Neural progenitor cell (in vitro differentiated cells): Measurements from ENCODE around the gene TRAF3. TPM values are rescaled to one million over a fixed set of nuclear protein-coding genes. Genes with fewer than 3 reads are reported as not detected.

ENCODE experiments used
- DNase-seq: peaks from one replicate; pipeline ENCODE4 v3.0.0-alpha.2; 2016; ENCODE audit warnings: low spot score
- H2AFZ ChIP-seq: fragments of 200-600 bp; sonication (generic); replicated peaks from 2 replicates; pipeline ENCODE4 v1.6.1; 2016; ENCODE audit warnings: antibody characterized with exemption
- H3F3A ChIP-seq: fragments of 200-600 bp; sonication (generic); 2 replicates; pipeline ENCODE4 v1.6.1; 2016; ENCODE audit warnings: antibody characterized with exemption, low read depth
- H3K27ac ChIP-seq: fragments of 200-600 bp; sonication (generic); 2 replicates; pipeline ENCODE4 v1.5.1; 2016; ENCODE audit warnings: mild to moderate bottlenecking
- H3K27me3 ChIP-seq: fragments of 200-600 bp; sonication (generic); 2 replicates; pipeline ENCODE4 v1.6.1; 2016; ENCODE audit warnings: mild to moderate bottlenecking, moderate library complexity
- H3K36me3 ChIP-seq: fragments of 200-600 bp; sonication (generic); 2 replicates; pipeline ENCODE4 v1.5.1; 2016
- H3K4me1 ChIP-seq: fragments of 200-600 bp; sonication (generic); 2 replicates; pipeline ENCODE4 v1.6.1; 2016; ENCODE audit warnings: mixed run types
- H3K4me2 ChIP-seq: fragments of 200-600 bp; sonication (generic); 2 replicates; pipeline ENCODE4 v1.6.1; 2016
- H3K4me3 ChIP-seq: fragments of 200-600 bp; sonication (generic); 2 replicates; pipeline ENCODE4 v1.5.1; 2016
- H3K79me2 ChIP-seq: fragments of 200-600 bp; sonication (generic); 2 replicates; pipeline ENCODE4 v1.6.1; 2016; ENCODE audit warnings: low read depth
- H3K9ac ChIP-seq: fragments of 200-600 bp; sonication (generic); 2 replicates; pipeline ENCODE4 v1.6.1; 2016
- H3K9me3 ChIP-seq: fragments of 200-600 bp; sonication (generic); 2 replicates; pipeline ENCODE4 v1.5.1; 2016; ENCODE audit warnings: low read depth
- H4K20me1 ChIP-seq: fragments of 200-600 bp; sonication (generic); 2 replicates; pipeline ENCODE4 v1.6.1; 2016; ENCODE audit warnings: low read depth
- H3K27ac Mint-ChIP-seq: 3 replicates; pipeline ENCODE4 v1.8.0; 2021; ENCODE audit warnings: mixed read lengths
- H3K27me3 Mint-ChIP-seq: 2 replicates; pipeline ENCODE4 v1.8.0; 2022; ENCODE audit warnings: low read depth, mild to moderate bottlenecking, inconsistent platforms, moderate library complexity, mixed read lengths; ENCODE audit not compliant: insufficient read depth
- H3K36me3 Mint-ChIP-seq: 3 replicates; pipeline ENCODE4 v1.8.0; 2021; ENCODE audit warnings: mixed read lengths
- H3K4me1 Mint-ChIP-seq: 3 replicates; pipeline ENCODE4 v1.8.0; 2021; ENCODE audit warnings: mixed read lengths
- H3K4me3 Mint-ChIP-seq: 3 replicates; pipeline ENCODE4 v1.8.0; 2021; ENCODE audit warnings: mild to moderate bottlenecking, moderate library complexity, mixed read lengths
- H3K9me3 Mint-ChIP-seq: 3 replicates; pipeline ENCODE4 v1.8.0; 2020; ENCODE audit warnings: mixed read lengths
- CTCF ChIP-seq: fragments of 200-600 bp; sonication (generic); IDR thresholded peaks from 2 replicates; pipeline ENCODE4 v1.5.1; 2017; ENCODE audit warnings: antibody characterized with exemption, mild to moderate bottlenecking
- EZH2 ChIP-seq: fragments of 200-600 bp; sonication (generic); IDR thresholded peaks from 2 replicates; pipeline ENCODE4 v1.6.1; 2017; ENCODE audit warnings: antibody characterized with exemption, mild to moderate bottlenecking, moderate library complexity
- EZH2phosphoT487 ChIP-seq: fragments of 200-600 bp; sonication (generic); IDR thresholded peaks from 2 replicates; pipeline ENCODE4 v1.6.1; 2017; ENCODE audit warnings: antibody characterized with exemption
- total RNA-seq: library from RNA; depleted of rRNA; stranded (reverse); fragments of >200 nt; gene quantifications from 2 replicates; pipeline ENCODE4 v1.2.3, GENCODE V29; 2015; ENCODE audit warnings: low replicate concordance

The TRAF3 gene
- total RNA-seq, 1 donor from 2014 or later: 18.1 TPM

- Mint-ChIP-seq H3K4me1 (no peaks in the 10 kb centered on the region), H3K4me3 (no peak overlapping the region), H3K27ac (no peak overlapping the region), H3K9me3 (no peaks in the 10 kb centered on the region), H3K36me3 (peaks cover 7% of the 10 kb centered on the region), H3K27me3 (no peaks in the 10 kb centered on the region)
- H3K4me2 ChIP-seq: no peak overlapping the region
- H3K9me3 ChIP-seq: no peaks in the 10 kb centered on the region
- no peaks in the 10 kb centered on the region for H3K27me3 ChIP-seq
- H2AFZ ChIP-seq: no peak overlapping the region
- no peak for DNase-seq
- no peak overlapping the region for H3K4me3 ChIP-seq
- TF ChIP-seq EZH2 (no peak), EZH2phosphoT487 (no peak), CTCF (no peak)
- H3K79me2 ChIP-seq: no peaks in the 10 kb centered on the region
- H3K4me1 ChIP-seq: no peaks in the 10 kb centered on the region
- H3K27ac ChIP-seq: no peak overlapping the region
- H3K36me3 ChIP-seq: no peaks in the 10 kb centered on the region
- H3K9ac ChIP-seq: no peak overlapping the region
- no peaks in the 10 kb centered on the region for H3F3A ChIP-seq
- no peaks in the 10 kb centered on the region for H4K20me1 ChIP-seq
Observed at GRCh38 chr14:102883089-102883541, 105.9 kb downstream of the TRAF3 start.

- Histone ChIP-seq H3F3A (no peaks in the 10 kb centered on the region), H3K4me3 (no peak overlapping the region), H3K36me3 (no peaks in the 10 kb centered on the region), H4K20me1 (no peaks in the 10 kb centered on the region), H3K4me2 (no peak overlapping the region), H3K27ac (no peak overlapping the region), H3K79me2 (no peaks in the 10 kb centered on the region), H3K27me3 (no peaks in the 10 kb centered on the region), H3K9me3 (no peaks in the 10 kb centered on the region), H3K9ac (no peak overlapping the region), H3K4me1 (no peaks in the 10 kb centered on the region), H2AFZ (no peak overlapping the region)
- Mint-ChIP-seq H3K4me3 (no peak overlapping the region), H3K4me1 (no peaks in the 10 kb centered on the region), H3K36me3 (peaks cover 7% of the 10 kb centered on the region), H3K27me3 (no peaks in the 10 kb centered on the region), H3K9me3 (no peaks in the 10 kb centered on the region), H3K27ac (no peak overlapping the region)
- no peak for DNase-seq
- TF ChIP-seq EZH2phosphoT487 (no peak), EZH2 (no peak), CTCF (no peak)
Observed at GRCh38 chr14:102883554-102883953, 106.3 kb downstream of the TRAF3 start.

DNA sequence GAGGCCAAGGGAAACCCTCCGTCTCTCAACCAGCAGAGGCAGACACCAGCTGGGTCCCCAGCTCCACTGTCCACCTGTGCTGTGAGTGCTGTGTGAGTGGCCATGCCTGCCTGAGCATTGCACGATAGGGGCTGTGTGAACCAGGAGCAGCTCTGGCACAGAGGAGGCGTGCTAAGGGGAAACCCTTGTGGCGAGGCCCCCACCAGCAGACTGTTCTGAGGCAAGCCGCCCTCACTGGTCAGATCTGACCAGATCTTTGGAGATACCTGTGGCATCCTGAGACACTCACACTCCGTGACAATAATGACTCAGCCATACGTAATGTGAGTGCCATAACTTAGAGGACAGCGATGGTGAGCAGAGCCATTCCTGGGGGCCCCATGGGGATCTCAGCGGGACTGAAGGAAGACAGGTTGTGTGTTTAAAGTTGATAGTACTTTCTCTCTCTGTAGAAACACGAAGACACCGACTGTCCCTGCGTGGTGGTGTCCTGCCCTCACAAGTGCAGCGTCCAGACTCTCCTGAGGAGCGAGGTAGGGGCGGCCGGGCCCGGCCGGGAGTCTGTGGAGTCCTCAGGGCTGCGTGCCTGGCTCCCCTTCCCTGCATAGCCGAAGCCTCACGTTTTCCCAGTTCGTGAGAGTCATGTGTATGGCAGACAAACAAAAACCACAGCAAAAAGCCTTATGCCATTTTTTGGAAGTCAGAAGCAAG, 108.6 kb downstream of the TRAF3 start:
- Histone ChIP-seq H3K4me1 (no peaks in the 10 kb centered on the region), H2AFZ (no peak overlapping the region), H3K9me3 (no peaks in the 10 kb centered on the region), H3K4me2 (no peak overlapping the region), H3K27me3 (no peaks in the 10 kb centered on the region), H4K20me1 (no peaks in the 10 kb centered on the region), H3F3A (no peaks in the 10 kb centered on the region), H3K36me3 (no peaks in the 10 kb centered on the region), H3K4me3 (no peak overlapping the region), H3K79me2 (no peaks in the 10 kb centered on the region), H3K27ac (no peak overlapping the region), H3K9ac (no peak overlapping the region)
- no peak for DNase-seq
- H3K9me3 Mint-ChIP-seq: no peaks in the 10 kb centered on the region
- H3K27ac Mint-ChIP-seq: no peak overlapping the region
- H3K4me1 Mint-ChIP-seq: no peaks in the 10 kb centered on the region
- TF ChIP-seq EZH2phosphoT487: no peak
- no peak for TF ChIP-seq EZH2
- no peak for TF ChIP-seq CTCF
- peaks cover 10% of the 10 kb centered on the region for H3K36me3 Mint-ChIP-seq
- no peak overlapping the region for H3K4me3 Mint-ChIP-seq
- no peaks in the 10 kb centered on the region for H3K27me3 Mint-ChIP-seq
